ENCODE measurements around the gene BICC1. TPM values are rescaled to one million over a fixed set of nuclear protein-coding genes. Genes with fewer than 3 reads are reported as not detected.
"Not testable (repeated sequence)": the region's sequence is repeated elsewhere in the genome, so short reads cannot be mapped to it uniquely, and the experiment has no call there.

The BICC1 gene
- total and polyA plus RNA-seq, 8 donors = 0.29 to 25.0 (median 4.5) TPM

GRCh38 chr10:58856508-58857240 lies 344.0 kb downstream of the BICC1 start:
- Histone ChIP-seq H3K4me3 (no peak overlapping the region), H3K27me3 (no peaks in the 10 kb centered on the region), H3K4me1 (no peaks in the 10 kb centered on the region), H3K36me3 (no peaks in the 10 kb centered on the region), H3K27ac (no peak overlapping the region), H3K9me3 (peaks cover 0 to 8% (median 0%) of the 10 kb centered on the region in 4 donors)
- TF ChIP-seq POLR2A (IDR thresholded peaks at IDR 0.05) (no peak), EP300 (IDR thresholded peaks at IDR 0.05) (peak; percentile 18), CTCF (IDR thresholded peaks at IDR 0.05) (no peak), POLR2AphosphoS5 (IDR thresholded peaks at IDR 0.05) (peak in 1 of 3 donors; percentile 57)
- intact Hi-C loops (cut with DNase I; ENCODE audit: low total_unique reads) = no loop called here
- peak in 1 of 2 donors; percentile 37 for DNase-seq
- 68 to 84% (median 74%) methylated on average over 9 of the region's 9 CpGs for WGBS, 5 donors

GRCh38 chr10:58857251-58857805 lies 344.7 kb downstream of the BICC1 start:
- Histone ChIP-seq H3K4me3 (no peak overlapping the region), H3K4me1 (no peaks in the 10 kb centered on the region), H3K9me3 (peaks cover 0 to 8% (median 0%) of the 10 kb centered on the region in 4 donors), H3K27me3 (no peaks in the 10 kb centered on the region), H3K36me3 (no peaks in the 10 kb centered on the region), H3K27ac (no peak overlapping the region)
- intact Hi-C loops (cut with DNase I; ENCODE audit: low total_unique reads) = no loop called here
- no peak for DNase-seq
- TF ChIP-seq POLR2A (IDR thresholded peaks at IDR 0.05) = no peak
- no peak for TF ChIP-seq CTCF (IDR thresholded peaks at IDR 0.05)
- no peak for TF ChIP-seq POLR2AphosphoS5 (IDR thresholded peaks at IDR 0.05)
- no peak for TF ChIP-seq EP300 (IDR thresholded peaks at IDR 0.05)
- 53 to 78% (median 74%) methylated on average over 3 of the region's 3 CpGs for WGBS, 5 donors

GRCh38 chr10:58858123-58858522 lies 345.5 kb downstream of the BICC1 start:
- intact Hi-C loops (cut with DNase I; ENCODE audit: low total_unique reads); DNase-seq; H3K27me3 ChIP-seq; H3K4me3 ChIP-seq; H3K9me3 ChIP-seq; H3K36me3 ChIP-seq; H3K4me1 ChIP-seq; H3K27ac ChIP-seq: not testable (repeated sequence)
- 81 to 100% (median 94%) methylated on average over 1 of the region's 1 CpG for WGBS, 5 donors

- peaks cover 0 to 8% (median 0%) of the 10 kb centered on the region in 4 donors for H3K9me3 ChIP-seq
- H3K36me3 ChIP-seq = no peaks in the 10 kb centered on the region
- H3K27me3 ChIP-seq = no peaks in the 10 kb centered on the region
- H3K27ac ChIP-seq = no peak overlapping the region
- TF ChIP-seq POLR2AphosphoS5 (IDR thresholded peaks at IDR 0.05) = no peak
- TF ChIP-seq POLR2A (IDR thresholded peaks at IDR 0.05) = no peak
- TF ChIP-seq EP300 (IDR thresholded peaks at IDR 0.05) = no peak
- TF ChIP-seq CTCF (IDR thresholded peaks at IDR 0.05) = no peak
- WGBS, 5 donors = 88 to 97% (median 92%) methylated on average over 2 of the region's 2 CpGs
- DNase-seq = no peak
- no peak overlapping the region for H3K4me3 ChIP-seq
- H3K4me1 ChIP-seq = no peaks in the 10 kb centered on the region
- intact Hi-C loops (cut with DNase I; ENCODE audit: low total_unique reads) = no loop called here
These were observed 346.9 kb downstream of the BICC1 start for GRCh38 chr10:58859526-58859925.

GRCh38 chr10:58867683-58868082 lies 355.0 kb downstream of the BICC1 start:
- Histone ChIP-seq H3K9me3 (peaks cover 0 to 1% (median 0%) of the 10 kb centered on the region in 4 donors), H3K27me3 (no peaks in the 10 kb centered on the region), H3K36me3 (no peaks in the 10 kb centered on the region), H3K4me3 (no peak overlapping the region), H3K4me1 (no peaks in the 10 kb centered on the region), H3K27ac (no peak overlapping the region)
- TF ChIP-seq EP300 (IDR thresholded peaks at IDR 0.05) (no peak), CTCF (IDR thresholded peaks at IDR 0.05) (no peak), POLR2A (IDR thresholded peaks at IDR 0.05) (no peak), POLR2AphosphoS5 (IDR thresholded peaks at IDR 0.05) (no peak)
- intact Hi-C loops (cut with DNase I; ENCODE audit: low total_unique reads) = no loop called here
- DNase-seq = no peak
